Suppressor macrophage (primary cell): ENCODE results near the gene COL11A2.
A peak's percentile ranks its signal among the peaks of the same experiment; 100 is the strongest.
"Not testable (repeated sequence)": the region's sequence is repeated elsewhere in the genome, so short reads cannot be mapped to it uniquely, and the experiment has no call there.

Experiments
- DNase-seq, 4 experiments: peaks; one replicate each; pipeline ENCODE4 v3.0.0-alpha.2; 2020 to 2022

COL11A2 gene

GRCh38 chr6:33154349-33154748, 37.9 kb downstream of the COL11A2 start:
- DNase-seq = no peak

DNA sequence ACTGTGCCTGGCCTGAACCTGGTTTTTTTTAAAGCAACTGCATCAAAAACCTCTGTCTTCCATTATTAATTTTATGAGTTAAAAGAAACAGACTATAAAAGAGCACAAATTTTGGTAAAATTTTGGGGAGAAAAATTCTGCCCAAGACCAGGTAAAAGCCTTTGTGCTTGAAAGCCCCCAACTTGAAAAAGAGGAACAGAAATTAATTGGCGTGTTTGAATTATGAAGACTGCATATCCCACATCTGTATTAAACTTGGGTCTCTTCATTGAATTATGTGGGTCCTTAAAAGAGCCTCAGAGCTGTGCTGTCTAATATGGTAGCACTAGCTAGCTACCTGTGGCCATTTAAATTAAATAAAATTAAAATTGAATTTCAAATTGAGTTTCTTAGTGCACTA, 41.2 kb downstream of the COL11A2 start:
- DNase-seq = no peak

- DNase-seq = not testable (repeated sequence)
Measured at GRCh38 chr6:33150560-33150959, 41.7 kb downstream of the COL11A2 start.

DNA sequence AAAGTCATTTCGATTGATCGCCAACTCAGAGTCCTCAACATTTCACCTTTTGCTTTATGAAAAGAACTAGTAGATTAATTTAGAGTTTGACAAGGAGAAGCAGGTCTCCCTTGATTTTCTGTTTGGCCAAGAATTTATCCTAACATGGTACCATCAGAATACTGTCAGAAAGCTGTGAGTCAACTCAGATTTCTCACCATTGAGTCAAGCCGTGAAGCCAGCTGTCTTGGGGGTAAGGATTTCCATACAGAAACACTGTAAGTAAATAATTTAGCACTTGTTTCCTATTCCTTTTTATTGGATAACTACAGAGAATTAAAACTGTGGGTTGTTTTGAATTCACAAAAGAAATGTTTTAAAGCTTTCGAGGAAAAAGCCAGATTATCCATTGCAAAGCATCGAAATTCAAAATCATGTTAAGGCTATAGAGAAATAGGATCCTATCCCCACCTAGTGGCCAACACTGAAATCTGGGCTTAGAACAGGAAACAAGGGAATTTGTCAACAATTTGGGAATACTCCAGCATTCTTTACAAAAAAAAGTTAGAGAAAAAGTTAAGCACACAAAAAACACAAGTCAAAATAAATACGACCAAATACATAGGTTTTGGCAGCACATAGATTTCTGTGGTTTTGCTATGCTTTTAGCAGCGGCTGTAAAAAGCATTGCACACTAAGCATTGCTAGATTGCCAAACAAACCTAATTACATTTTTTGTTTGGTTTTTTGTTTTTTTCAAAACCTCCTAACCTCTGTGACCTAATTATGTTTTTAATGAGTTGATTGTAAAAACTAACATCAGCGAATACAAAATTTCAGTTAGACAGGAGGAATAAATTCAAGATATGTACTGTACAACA, 44.2 kb downstream of the COL11A2 start:
- DNase-seq = peak; percentile 54 to 72 (median 65)

DNA sequence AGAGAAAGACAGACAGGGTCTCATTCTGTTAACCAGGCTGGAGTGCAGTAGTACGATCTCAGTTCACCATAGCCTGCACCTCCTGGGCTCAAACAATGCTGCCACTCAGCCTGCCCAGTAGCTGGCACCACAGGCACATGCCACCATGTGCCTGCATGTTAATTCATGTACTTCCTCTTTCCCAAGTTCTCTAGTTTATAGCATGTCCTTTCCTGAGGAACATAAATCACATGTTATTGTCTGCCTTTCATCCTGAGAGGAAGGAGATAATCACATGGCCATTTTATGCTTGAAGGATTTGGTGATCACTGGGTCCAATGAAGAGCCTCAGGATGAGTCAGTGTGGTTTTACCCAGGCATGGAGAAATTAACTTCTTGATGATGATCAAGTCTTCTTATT, 47.9 kb downstream of the COL11A2 start:
- peak; percentile 72 to 94 (median 86) for DNase-seq

GRCh38 chr6:33143113-33143770, 49.0 kb downstream of the COL11A2 start:
- peak; percentile 32 to 76 (median 64) for DNase-seq

DNA sequence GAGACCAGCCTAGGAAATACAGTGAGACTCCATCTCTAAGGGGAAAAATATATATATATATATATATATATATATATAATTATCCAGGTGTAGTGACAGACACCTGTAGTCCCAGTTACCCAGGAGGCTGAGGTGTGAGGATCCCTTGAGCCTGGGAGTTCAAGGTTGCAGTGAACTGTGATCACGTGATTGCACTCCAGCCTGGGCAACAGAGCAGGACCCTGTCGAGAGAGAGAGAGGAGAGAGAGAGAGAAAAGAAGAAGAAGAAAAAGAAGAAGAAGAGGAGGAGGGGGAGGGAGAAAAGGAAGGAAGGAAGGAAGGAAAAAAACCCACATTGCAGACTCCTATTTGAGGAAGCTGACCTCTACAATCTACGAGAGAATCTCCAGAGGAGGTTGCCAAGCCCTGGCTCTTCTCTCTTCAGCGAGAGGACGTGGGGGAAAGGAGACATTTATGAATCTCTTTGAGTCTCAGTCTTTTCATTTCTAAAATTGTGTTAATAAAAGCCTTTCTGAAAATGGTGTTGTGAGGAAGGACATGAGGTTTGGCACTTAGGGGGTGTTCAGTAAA, 49.7 kb downstream of the COL11A2 start:
- DNase-seq = peak in 3 of 4 experiments; percentile 38 to 56 (median 46)

- DNase-seq = peak in 1 of 4 experiments; percentile 38
Measured at GRCh38 chr6:33140556-33140955, 51.7 kb downstream of the COL11A2 start.

DNA sequence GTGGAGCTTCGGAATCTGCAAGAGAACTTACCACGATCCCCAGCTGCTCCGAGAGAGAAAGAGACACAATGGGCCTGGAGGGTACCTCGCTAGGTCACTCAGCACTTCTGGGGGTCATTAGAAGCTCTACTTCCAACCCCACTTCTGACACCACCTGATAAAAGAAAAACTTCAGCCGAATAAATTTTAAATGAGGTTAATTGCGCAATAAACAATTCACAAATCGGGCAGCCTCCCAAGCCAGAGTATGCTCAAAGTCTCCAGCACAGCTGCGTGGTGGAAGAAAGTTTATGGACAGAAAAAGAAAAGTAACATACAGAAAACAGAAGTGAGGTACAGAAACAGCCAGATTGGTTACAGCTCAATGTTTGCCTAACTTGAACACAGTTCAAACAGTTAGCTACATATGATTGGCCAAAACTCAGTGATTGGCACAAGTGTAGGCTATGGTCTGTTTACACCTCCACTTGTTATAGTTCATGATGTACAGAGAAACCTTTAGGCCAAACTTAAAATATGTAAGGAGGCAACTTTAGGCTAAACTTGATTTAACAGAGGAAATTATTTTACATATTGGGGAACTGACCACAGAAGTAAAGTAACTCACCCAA, 52.6 kb downstream of the COL11A2 start:
- no peak for DNase-seq

DNA sequence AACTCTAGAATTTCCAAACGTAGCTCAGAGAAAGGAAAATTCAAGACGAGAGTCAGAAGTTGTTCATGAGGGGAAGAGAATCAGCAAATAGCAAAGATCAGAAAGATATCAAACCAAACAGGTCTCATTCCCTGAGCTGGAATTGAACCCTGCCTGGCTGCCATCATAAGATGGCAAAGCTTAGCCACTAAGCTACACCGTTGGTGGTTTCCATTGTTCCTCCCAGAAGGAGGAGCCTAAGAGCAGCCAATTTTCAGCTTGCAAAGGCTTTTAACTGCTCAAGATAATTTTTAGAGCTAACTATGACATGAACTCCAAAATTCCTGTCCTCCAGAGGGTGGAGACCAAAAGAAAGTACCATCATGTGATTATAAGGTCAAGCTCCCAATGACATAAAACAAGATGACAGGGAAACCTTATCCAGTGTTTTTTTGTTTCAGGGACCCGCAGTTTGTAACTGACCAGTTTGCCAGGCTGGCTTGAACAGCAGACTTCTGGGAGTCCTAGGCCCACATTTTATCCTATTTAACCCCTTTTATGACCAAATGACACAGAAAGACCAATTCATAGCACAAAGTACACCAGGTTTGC, 55.9 kb downstream of the COL11A2 start:
- no peak for DNase-seq

- peak; percentile 33 to 67 (median 62) for DNase-seq
Measured at GRCh38 chr6:33132081-33132524, 60.2 kb downstream of the COL11A2 start.

DNA sequence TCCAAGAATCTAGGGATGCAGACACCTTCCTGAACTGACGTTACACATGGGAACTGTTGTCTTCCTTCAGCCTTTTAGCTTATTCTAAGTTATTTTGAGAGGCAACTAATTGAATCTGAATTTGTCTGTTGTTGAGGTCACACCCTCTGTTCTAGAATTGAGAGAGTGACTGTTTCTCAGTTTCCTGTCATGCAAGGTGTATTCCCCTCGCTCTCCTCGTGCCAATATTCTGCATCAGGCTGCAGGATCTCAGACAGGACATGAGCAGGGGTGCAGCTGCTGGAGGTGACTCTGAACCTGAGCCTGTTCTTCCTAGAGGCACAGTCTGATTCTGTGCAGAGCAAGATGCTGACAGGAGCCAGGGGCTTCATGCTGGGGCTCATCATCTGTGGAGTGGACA, 63.9 kb downstream of the COL11A2 start:
- no peak for DNase-seq

GRCh38 chr6:33126101-33126714, 66.1 kb downstream of the COL11A2 start:
- peak; percentile 78 to 92 (median 86) for DNase-seq

DNA sequence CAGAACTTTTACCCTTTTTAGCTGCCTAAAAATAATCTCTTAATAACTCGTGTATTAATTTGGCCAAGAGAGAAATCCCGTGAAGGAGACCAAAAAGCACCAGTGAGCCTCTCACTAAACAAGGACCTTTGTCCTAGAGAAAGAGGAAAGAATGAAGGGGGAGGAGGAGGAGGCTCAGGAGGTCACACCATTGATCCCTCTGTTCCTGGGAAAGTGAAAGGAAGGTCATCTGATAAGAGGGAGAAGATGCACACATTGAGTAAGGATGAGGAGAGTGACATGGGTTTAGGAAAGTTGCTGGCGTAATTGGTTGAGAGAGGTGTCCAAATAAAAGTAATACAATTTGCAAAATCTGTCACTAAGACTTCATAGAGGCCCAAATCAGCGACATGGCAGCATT, 67.3 kb downstream of the COL11A2 start:
- no peak for DNase-seq

- no peak for DNase-seq
Measured at GRCh38 chr6:33124525-33124901, 67.8 kb downstream of the COL11A2 start.

- DNase-seq = peak; percentile 62 to 85 (median 70)
Measured at GRCh38 chr6:33123732-33124524, 68.3 kb downstream of the COL11A2 start.

DNA sequence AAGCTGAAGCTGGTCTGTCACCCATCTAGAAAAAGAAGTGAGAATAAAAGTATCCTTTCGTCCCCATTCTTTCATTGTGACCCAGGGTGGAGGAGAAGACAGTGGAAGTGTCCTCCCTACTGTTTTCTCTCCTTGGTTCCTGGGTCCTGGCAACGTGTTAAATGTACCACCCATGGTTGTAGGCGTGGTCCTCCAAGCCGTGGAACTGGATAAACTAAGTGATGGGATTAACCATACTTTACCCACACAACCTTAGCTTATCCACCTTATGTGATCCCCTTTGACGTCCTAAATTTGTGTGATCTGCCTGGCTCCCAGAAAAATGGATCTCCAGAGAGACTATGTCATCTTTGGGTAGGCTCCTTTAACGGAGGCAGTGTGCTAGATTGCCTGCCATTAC, 69.1 kb downstream of the COL11A2 start:
- DNase-seq = no peak

DNA sequence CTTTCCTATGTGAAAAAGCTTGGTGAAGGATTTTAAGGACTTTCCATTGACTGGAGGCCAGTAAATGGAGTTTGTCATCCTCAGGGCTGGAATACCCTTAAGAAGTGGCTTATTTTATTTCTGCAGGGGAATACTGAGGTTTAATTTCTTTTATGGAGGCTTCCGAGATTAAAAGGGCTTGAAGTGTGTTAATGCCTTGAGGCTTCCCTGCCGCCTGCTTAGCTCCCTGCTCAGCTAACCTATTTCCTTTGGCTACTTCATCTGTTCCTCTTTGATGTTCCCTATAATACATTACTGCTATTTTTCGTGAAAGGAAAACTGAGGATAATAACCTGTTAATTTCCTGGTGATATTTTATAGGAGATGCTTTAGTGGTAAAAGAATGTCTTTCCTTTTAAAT, 72.3 kb downstream of the COL11A2 start:
- no peak for DNase-seq

DNA sequence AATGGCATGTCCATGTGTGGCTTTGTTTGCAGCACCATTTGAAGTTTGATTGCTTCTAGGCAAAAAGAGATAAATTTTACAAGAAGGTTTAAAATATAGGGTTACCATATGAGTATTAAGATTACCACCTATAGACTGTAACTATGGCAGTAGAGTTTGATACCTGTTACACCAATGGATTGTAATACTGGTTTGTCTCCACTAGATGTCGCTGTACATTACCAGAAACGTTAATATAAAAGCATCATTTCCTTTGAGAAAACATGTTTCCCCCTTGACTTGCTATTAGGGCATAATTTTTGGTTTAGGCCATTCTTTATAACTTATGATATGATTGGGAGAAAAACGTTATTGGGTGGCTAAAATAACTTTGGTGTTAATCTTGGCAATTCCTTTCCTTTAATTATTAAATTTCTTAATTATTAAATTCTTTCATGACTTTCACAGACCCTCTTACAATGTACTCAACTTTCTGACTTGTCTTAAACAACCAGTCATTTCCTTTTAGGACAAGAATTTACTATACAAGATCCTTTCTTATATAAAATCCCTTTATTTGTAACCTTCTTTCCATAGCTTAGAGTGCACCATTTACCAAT, 73.6 kb downstream of the COL11A2 start:
- peak; percentile 27 to 80 (median 73) for DNase-seq

GRCh38 chr6:33117811-33118277, 74.4 kb downstream of the COL11A2 start:
- no peak for DNase-seq
